ENCODE results near the gene TUSC7. TPM values are rescaled to one million over a fixed set of nuclear protein-coding genes. Genes with fewer than 3 reads are reported as not detected.

The TUSC7 gene
- not detected for total RNA-seq
- total RNA-seq (2013): not detected
- total RNA-seq: 0 reads per million in 29 experiments

- H3K27ac Mint-ChIP-seq: no peak within 1 kb of the TSS
- Histone ChIP-seq H3K27me3 (replicated peaks in 1 of 2; ENCODE audit: control insufficient read depth in 2 of 2, extremely low read depth in 1 of 2, insufficient read depth in 2 of 2, low read length in 1 of 2) (no peaks in the 10 kb centered on the region), H3K4me3 (ENCODE audit: control insufficient read depth in 1 of 2, extremely low read depth in 1 of 2, low read length in 1 of 2) (no peak within 1 kb of the TSS), H3K36me3 (ENCODE audit: control insufficient read depth in 2 of 2, extremely low read depth in 1 of 2, insufficient read depth in 1 of 2, low read length in 1 of 2) (no peaks in the 10 kb centered on the region), H3K4me1 (ENCODE audit: control insufficient read depth in 1 of 2, extremely low read depth in 1 of 2, insufficient read depth in 2 of 2, low read length in 2 of 2) (no peaks in the 10 kb centered on the region), H3K27ac (ENCODE audit: low read length) (no peak within 1 kb of the TSS), H3K9me3 (no peaks in the 10 kb centered on the region)
- H3K27me3 Mint-ChIP-seq: no peaks in the 10 kb centered on the region
- 60% methylated on average over 2 of the region's 4 CpGs for WGBS (ENCODE audit: insufficient coverage)
- ChIA-PET CTCF (no interaction called here), POLR2A (no interaction called here)
- H3K36me3 Mint-ChIP-seq: no peaks in the 10 kb centered on the region
- peaks cover 0 to 3% (median 0%) of the 10 kb centered on the region in 3 donors for H3K9me3 Mint-ChIP-seq
- no peak within 1 kb of the TSS for H3K4me3 Mint-ChIP-seq
- no peaks in the 10 kb centered on the region for H3K4me1 Mint-ChIP-seq
- DNase-seq: no peak
- no peak for ATAC-seq (replicated peaks in 1 of 4)
Measured at GRCh38 chr3:116709479-116709878, at the start of gene TUSC7. Gene TUSC7, plus strand, starts transcription at chr3:116709779.

GRCh38 chr3:116661196-116661595, 48.4 kb upstream of the TUSC7 start:
- H3K4me3 ChIP-seq (ENCODE audit: control insufficient read depth in 1 of 2, extremely low read depth in 1 of 2, low read length in 1 of 2): no peak overlapping the region
- DNase-seq (no peak), ATAC-seq (replicated peaks in 1 of 4) (no peak)
- H3K4me1 ChIP-seq (ENCODE audit: control insufficient read depth in 1 of 2, extremely low read depth in 1 of 2, insufficient read depth in 2 of 2, low read length in 2 of 2): no peaks in the 10 kb centered on the region
- no CpG with 5 or more reads among the region's 1 CpG for WGBS (ENCODE audit: insufficient coverage)
- no peak overlapping the region for H3K4me3 Mint-ChIP-seq
- ChIA-PET CTCF (no interaction called here), POLR2A (no interaction called here)
- H3K9me3 ChIP-seq: no peaks in the 10 kb centered on the region
- H3K4me1 Mint-ChIP-seq: no peaks in the 10 kb centered on the region
- H3K27me3 ChIP-seq (replicated peaks in 1 of 2; ENCODE audit: control insufficient read depth in 2 of 2, extremely low read depth in 1 of 2, insufficient read depth in 2 of 2, low read length in 1 of 2): no peaks in the 10 kb centered on the region
- no peaks in the 10 kb centered on the region for H3K27me3 Mint-ChIP-seq
- H3K27ac Mint-ChIP-seq: no peak overlapping the region
- H3K36me3 ChIP-seq (ENCODE audit: control insufficient read depth in 2 of 2, extremely low read depth in 1 of 2, insufficient read depth in 1 of 2, low read length in 1 of 2): no peaks in the 10 kb centered on the region
- H3K36me3 Mint-ChIP-seq: no peaks in the 10 kb centered on the region
- no peak overlapping the region for H3K27ac ChIP-seq (ENCODE audit: low read length)
- peaks cover 4 to 7% (median 5%) of the 10 kb centered on the region in 3 donors for H3K9me3 Mint-ChIP-seq

GRCh38 chr3:116663161-116664110, 46.1 kb upstream of the TUSC7 start:
- ChIA-PET POLR2A (no interaction called here), CTCF (no interaction called here)
- DNase-seq (no peak), ATAC-seq (replicated peaks in 1 of 4) (no peak)
- no peaks in the 10 kb centered on the region for H3K4me1 ChIP-seq (ENCODE audit: control insufficient read depth in 1 of 2, extremely low read depth in 1 of 2, insufficient read depth in 2 of 2, low read length in 2 of 2)
- Mint-ChIP-seq H3K36me3 (no peaks in the 10 kb centered on the region), H3K4me1 (no peaks in the 10 kb centered on the region), H3K27ac (no peak overlapping the region), H3K9me3 (peaks cover 4 to 12% (median 5%) of the 10 kb centered on the region in 3 donors), H3K27me3 (no peaks in the 10 kb centered on the region), H3K4me3 (no peak overlapping the region)
- H3K9me3 ChIP-seq: no peaks in the 10 kb centered on the region
- H3K36me3 ChIP-seq (ENCODE audit: control insufficient read depth in 2 of 2, extremely low read depth in 1 of 2, insufficient read depth in 1 of 2, low read length in 1 of 2): no peaks in the 10 kb centered on the region
- no peak overlapping the region for H3K4me3 ChIP-seq (ENCODE audit: control insufficient read depth in 1 of 2, extremely low read depth in 1 of 2, low read length in 1 of 2)
- whole genome bisulfite sequencing (ENCODE audit: insufficient coverage): 45% methylated on average over 6 of the region's 8 CpGs
- H3K27ac ChIP-seq (ENCODE audit: low read length): no peak overlapping the region
- H3K27me3 ChIP-seq (replicated peaks in 1 of 2; ENCODE audit: control insufficient read depth in 2 of 2, extremely low read depth in 1 of 2, insufficient read depth in 2 of 2, low read length in 1 of 2): no peaks in the 10 kb centered on the region

DNA sequence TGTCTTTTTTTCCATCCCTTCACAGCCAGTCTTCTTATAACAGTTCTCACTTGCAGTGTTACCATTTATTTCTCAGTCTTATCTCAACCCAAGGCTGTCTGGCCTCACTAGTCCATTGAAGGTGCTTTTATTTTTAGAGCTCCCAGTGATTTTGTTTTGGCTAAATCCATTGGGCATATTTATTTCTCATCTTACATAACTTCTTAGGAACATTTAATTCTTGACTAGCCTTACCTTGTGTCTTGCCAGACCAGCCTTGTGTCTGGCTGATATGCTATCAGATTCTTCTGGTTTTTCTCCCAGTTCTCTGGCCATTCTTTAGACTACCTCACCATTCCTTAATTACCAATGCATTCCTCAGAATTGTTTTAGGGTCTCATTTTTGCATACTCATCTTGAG, 42.3 kb upstream of the TUSC7 start:
- H3K27me3 ChIP-seq (replicated peaks in 1 of 2; ENCODE audit: control insufficient read depth in 2 of 2, extremely low read depth in 1 of 2, insufficient read depth in 2 of 2, low read length in 1 of 2): no peaks in the 10 kb centered on the region
- Mint-ChIP-seq H3K27ac (no peak overlapping the region), H3K27me3 (no peaks in the 10 kb centered on the region), H3K9me3 (peaks cover 5 to 13% (median 12%) of the 10 kb centered on the region in 3 donors), H3K4me1 (no peaks in the 10 kb centered on the region), H3K4me3 (no peak overlapping the region), H3K36me3 (no peaks in the 10 kb centered on the region)
- ATAC-seq (replicated peaks in 1 of 4): no peak
- no peak for DNase-seq
- no peaks in the 10 kb centered on the region for H3K4me1 ChIP-seq (ENCODE audit: control insufficient read depth in 1 of 2, extremely low read depth in 1 of 2, insufficient read depth in 2 of 2, low read length in 2 of 2)
- H3K27ac ChIP-seq (ENCODE audit: low read length): no peak overlapping the region
- H3K9me3 ChIP-seq: no peaks in the 10 kb centered on the region
- POLR2A ChIA-PET: no interaction called here
- no peak overlapping the region for H3K4me3 ChIP-seq (ENCODE audit: control insufficient read depth in 1 of 2, extremely low read depth in 1 of 2, low read length in 1 of 2)
- CTCF ChIA-PET: no interaction called here
- H3K36me3 ChIP-seq (ENCODE audit: control insufficient read depth in 2 of 2, extremely low read depth in 1 of 2, insufficient read depth in 1 of 2, low read length in 1 of 2): no peaks in the 10 kb centered on the region

- no peak for ATAC-seq (replicated peaks in 1 of 4)
- Histone ChIP-seq H3K4me3 (ENCODE audit: control insufficient read depth in 1 of 2, extremely low read depth in 1 of 2, low read length in 1 of 2) (no peak overlapping the region), H3K27ac (ENCODE audit: low read length) (no peak overlapping the region), H3K27me3 (replicated peaks in 1 of 2; ENCODE audit: control insufficient read depth in 2 of 2, extremely low read depth in 1 of 2, insufficient read depth in 2 of 2, low read length in 1 of 2) (no peaks in the 10 kb centered on the region), H3K36me3 (ENCODE audit: control insufficient read depth in 2 of 2, extremely low read depth in 1 of 2, insufficient read depth in 1 of 2, low read length in 1 of 2) (no peaks in the 10 kb centered on the region), H3K4me1 (ENCODE audit: control insufficient read depth in 1 of 2, extremely low read depth in 1 of 2, insufficient read depth in 2 of 2, low read length in 2 of 2) (no peaks in the 10 kb centered on the region), H3K9me3 (no peaks in the 10 kb centered on the region)
- Mint-ChIP-seq H3K27me3 (no peaks in the 10 kb centered on the region), H3K27ac (no peak overlapping the region), H3K9me3 (peaks cover 5 to 13% (median 12%) of the 10 kb centered on the region in 3 donors), H3K4me1 (no peaks in the 10 kb centered on the region), H3K36me3 (no peaks in the 10 kb centered on the region), H3K4me3 (no peak overlapping the region)
- DNase-seq: no peak
- ChIA-PET CTCF (no interaction called here), POLR2A (no interaction called here)
- no CpG with 5 or more reads among the region's 1 CpG for WGBS (ENCODE audit: insufficient coverage)
Measured at GRCh38 chr3:116667791-116668190, 41.8 kb upstream of the TUSC7 start.

GRCh38 chr3:116669576-116669975, 40.0 kb upstream of the TUSC7 start:
- 58% methylated on average over 2 of the region's 3 CpGs for WGBS (ENCODE audit: insufficient coverage)
- H3K27me3 Mint-ChIP-seq: no peaks in the 10 kb centered on the region
- Histone ChIP-seq H3K27ac (ENCODE audit: low read length) (no peak overlapping the region), H3K4me3 (ENCODE audit: control insufficient read depth in 1 of 2, extremely low read depth in 1 of 2, low read length in 1 of 2) (no peak overlapping the region), H3K27me3 (replicated peaks in 1 of 2; ENCODE audit: control insufficient read depth in 2 of 2, extremely low read depth in 1 of 2, insufficient read depth in 2 of 2, low read length in 1 of 2) (no peaks in the 10 kb centered on the region), H3K9me3 (no peaks in the 10 kb centered on the region), H3K36me3 (ENCODE audit: control insufficient read depth in 2 of 2, extremely low read depth in 1 of 2, insufficient read depth in 1 of 2, low read length in 1 of 2) (no peaks in the 10 kb centered on the region), H3K4me1 (ENCODE audit: control insufficient read depth in 1 of 2, extremely low read depth in 1 of 2, insufficient read depth in 2 of 2, low read length in 2 of 2) (no peaks in the 10 kb centered on the region)
- H3K36me3 Mint-ChIP-seq: no peaks in the 10 kb centered on the region
- no peak overlapping the region for H3K27ac Mint-ChIP-seq
- H3K4me1 Mint-ChIP-seq: no peaks in the 10 kb centered on the region
- peaks cover 0 to 13% (median 7%) of the 10 kb centered on the region in 3 donors for H3K9me3 Mint-ChIP-seq
- CTCF ChIA-PET: no interaction called here
- POLR2A ChIA-PET: interaction anchor here in 1 of 2 donors (0.6 kb wide), 1 partner anchor 73 kb away, joined by 9 read pairs; no protein-coding TSS in a partner anchor
- no peak for ATAC-seq (replicated peaks in 1 of 4)
- DNase-seq: no peak
- H3K4me3 Mint-ChIP-seq: no peak overlapping the region

Data from T-cell (primary cell).